GM23338 (cell line): ENCODE results near the gene MRPL48. TPM values are rescaled to one million over a fixed set of nuclear protein-coding genes. Genes with fewer than 3 reads are reported as not detected.
A peak's percentile ranks its signal among the peaks of the same experiment; 100 is the strongest.

Experiments used
- ATAC-seq: fragments of 200-7000 bp; cut with Tn5 transposase; 3 replicates; pipeline ENCODE4 v1.9.1; 2020
- DNase-seq: peaks from one replicate; pipeline ENCODE4 v3.0.0-alpha.2; 2015; ENCODE audit warnings: low spot score
- H2AFZ ChIP-seq: fragments of 200-600 bp; sonication (generic); 2 replicates; pipeline ENCODE4 v1.8.0; 2016; ENCODE audit warnings: antibody characterized with exemption, mild to moderate bottlenecking, moderate library complexity
- H3F3A ChIP-seq: fragments of 200-600 bp; sonication (generic); replicated peaks from 2 replicates; pipeline ENCODE4 v1.8.0; 2017; ENCODE audit warnings: antibody characterized with exemption, mixed run types, low read depth
- H3K27ac ChIP-seq: fragments of 200-600 bp; sonication (generic); 2 replicates; pipeline ENCODE4 v1.6.1; 2016; ENCODE audit warnings: low read depth
- H3K27me3 ChIP-seq: fragments of 200-600 bp; sonication (generic); 2 replicates; pipeline ENCODE4 v1.8.0; 2016; ENCODE audit warnings: mild to moderate bottlenecking, mixed run types, moderate library complexity; ENCODE audit not compliant: insufficient read depth
- H3K36me3 ChIP-seq: fragments of 200-600 bp; sonication (generic); 2 replicates; pipeline ENCODE4 v1.8.0; 2016; ENCODE audit warnings: mild to moderate bottlenecking; ENCODE audit not compliant: insufficient read depth
- H3K4me1 ChIP-seq: fragments of 200-600 bp; sonication (generic); 2 replicates; pipeline ENCODE4 v1.8.0; 2016; ENCODE audit warnings: mild to moderate bottlenecking, moderate library complexity; ENCODE audit not compliant: insufficient read depth
- H3K4me2 ChIP-seq: fragments of 200-600 bp; sonication (generic); 2 replicates; pipeline ENCODE4 v1.7.1; 2017; ENCODE audit warnings: mixed run types
- H3K4me3 ChIP-seq: fragments of 200-600 bp; sonication (generic); 2 replicates; pipeline ENCODE4 v1.6.1; 2016; ENCODE audit warnings: mixed run types
- H3K79me2 ChIP-seq: fragments of 200-600 bp; sonication (generic); replicated peaks from 2 replicates; pipeline ENCODE4 v1.8.0; 2017; ENCODE audit warnings: mild to moderate bottlenecking; ENCODE audit not compliant: insufficient read depth
- H3K9me2 ChIP-seq: fragments of 200-600 bp; sonication (generic); 2 replicates; pipeline ENCODE4 v1.8.0; 2017; ENCODE audit not compliant: insufficient read depth
- H4K20me1 ChIP-seq: fragments of 200-600 bp; sonication (generic); replicated peaks from 2 replicates; pipeline ENCODE4 v1.8.0; 2017; ENCODE audit warnings: mild to moderate bottlenecking; ENCODE audit not compliant: insufficient read depth
- H3K27ac Mint-ChIP-seq: 2 replicates; pipeline ENCODE4 v1.8.0; 2020; ENCODE audit warnings: inconsistent platforms, mild to moderate bottlenecking, moderate library complexity, mixed read lengths
- H3K27me3 Mint-ChIP-seq: 3 replicates; pipeline ENCODE4 v1.8.0; 2022; ENCODE audit warnings: low read depth, mild to moderate bottlenecking, moderate library complexity, mixed read lengths, inconsistent platforms; ENCODE audit not compliant: insufficient read depth, poor library complexity
- H3K36me3 Mint-ChIP-seq: 3 replicates; pipeline ENCODE4 v1.8.0; 2021; ENCODE audit warnings: low read depth, mild to moderate bottlenecking, inconsistent platforms, moderate library complexity, mixed read lengths
- H3K4me1 Mint-ChIP-seq: 3 replicates; pipeline ENCODE4 v1.8.0; 2020; ENCODE audit warnings: mild to moderate bottlenecking, inconsistent platforms, mixed read lengths
- H3K4me3 Mint-ChIP-seq: 3 replicates; pipeline ENCODE4 v1.8.0; 2021; ENCODE audit warnings: moderate library complexity, mild to moderate bottlenecking, inconsistent platforms, mixed read lengths
- H3K9me3 Mint-ChIP-seq: 3 replicates; pipeline ENCODE4 v1.8.0; 2020; ENCODE audit warnings: moderate library complexity, mild to moderate bottlenecking, inconsistent platforms, mixed read lengths
- ETS1 ChIP-seq: IDR thresholded peaks from 2 replicates; pipeline ENCODE4 v1.6.1; 2016; ENCODE audit warnings: antibody characterized with exemption
- EZH2 ChIP-seq: fragments of 200-600 bp; sonication (generic); IDR thresholded peaks from one replicate; pipeline ENCODE4 v1.8.0; 2017; ENCODE audit warnings: antibody characterized with exemption, mild to moderate bottlenecking, low read depth; ENCODE audit not compliant: unreplicated experiment
- POLR2AphosphoS5 ChIP-seq: IDR thresholded peaks from 2 replicates; pipeline ENCODE4 v1.6.1; 2016; ENCODE audit warnings: antibody characterized with exemption, low read depth
- REST ChIP-seq: IDR thresholded peaks from one replicate; pipeline ENCODE4 v1.6.1; 2018; ENCODE audit warnings: antibody characterized with exemption; ENCODE audit not compliant: unreplicated experiment
- polyA plus RNA-seq: library from polyadenylated mRNA; unstranded; fragments of >200 nt; fragmentation: Nextera tagmentation; extraction: Ambion mirVana; gene quantifications from 2 replicates; pipeline ENCODE4 v1.2.1, GENCODE V29; 2016
- total RNA-seq: library from RNA; depleted of rRNA; stranded (reverse); fragments of >200 nt; shearing (Covaris generic); gene quantifications from 2 replicates; pipeline ENCODE4 v1.2.3, GENCODE V29; 2014

Gene MRPL48
- total and polyA plus RNA-seq, 2 experiments from 2014 or later = 24.1 to 103 TPM

GRCh38 chr11:73761403-73761945 lies 26.2 kb upstream of the MRPL48 start:
- peaks cover 3% of the 10 kb centered on the region; the same call in 1 of the 3 replicates for H3K9me3 Mint-ChIP-seq
- H3K4me3 ChIP-seq = peak overlapping the region; percentile 99
- no peaks in the 10 kb centered on the region for H3K27me3 ChIP-seq
- peaks cover 20% of the 10 kb centered on the region for H3K4me1 ChIP-seq
- ATAC-seq (no peak), DNase-seq (no peak)
- no peaks in the 10 kb centered on the region for H3K36me3 ChIP-seq
- H3K27ac Mint-ChIP-seq = peak overlapping the region; percentile 94
- peak overlapping the region; percentile 95 for H3K4me3 Mint-ChIP-seq
- peaks cover 38% of the 10 kb centered on the region for H3K79me2 ChIP-seq
- peak overlapping the region; percentile 81 for H3K27ac ChIP-seq
- peaks cover 17% of the 10 kb centered on the region; the same call in 2 of the 3 replicates for H3K4me1 Mint-ChIP-seq
- H3K36me3 Mint-ChIP-seq = no peaks in the 10 kb centered on the region; the same call in 2 of the 3 replicates
- H2AFZ ChIP-seq = no peak overlapping the region; the same call in 1 of the 2 replicates
- no peaks in the 10 kb centered on the region for H3K9me2 ChIP-seq
- H3F3A ChIP-seq = 0 out of 2 replicates have a peak, but pooled peaks cover 3% of the 10 kb centered on the region
- TF ChIP-seq ETS1 (peak; percentile 68; the same call in 1 of the 2 replicates), POLR2AphosphoS5 (peak; percentile 69), EZH2 (no peak)
- peaks cover 7% of the 10 kb centered on the region for H4K20me1 ChIP-seq
- H3K27me3 Mint-ChIP-seq = peaks cover 8% of the 10 kb centered on the region
- H3K4me2 ChIP-seq = peak overlapping the region; percentile 67; the same call in 1 of the 2 replicates

- Histone ChIP-seq H3K27ac (no peak overlapping the region), H3K4me3 (no peak overlapping the region), H2AFZ (no peak overlapping the region), H3K4me2 (no peak overlapping the region), H3F3A (0 out of 2 replicates have a peak, but pooled peaks cover 3% of the 10 kb centered on the region), H3K79me2 (peaks cover 27% of the 10 kb centered on the region), H3K4me1 (peaks cover 15% of the 10 kb centered on the region), H4K20me1 (peaks cover 3% of the 10 kb centered on the region; the same call in 1 of the 2 replicates), H3K27me3 (no peaks in the 10 kb centered on the region), H3K36me3 (no peaks in the 10 kb centered on the region), H3K9me2 (no peaks in the 10 kb centered on the region)
- Mint-ChIP-seq H3K4me3 (no peak overlapping the region), H3K4me1 (peaks cover 15% of the 10 kb centered on the region; the same call in 2 of the 3 replicates), H3K27me3 (peaks cover 10% of the 10 kb centered on the region), H3K27ac (no peak overlapping the region), H3K36me3 (no peaks in the 10 kb centered on the region; the same call in 2 of the 3 replicates), H3K9me3 (peaks cover 3% of the 10 kb centered on the region; the same call in 1 of the 3 replicates)
- no peak for TF ChIP-seq REST
- no peak for DNase-seq
- no peak for ATAC-seq
These were observed 24.9 kb upstream of the MRPL48 start for GRCh38 chr11:73762732-73763131.
